Uterus (tissue), 2 donors: ENCODE results near the gene GYPC.

ENCODE experiments used
- CTCF ChIP-seq, 4 experiments: fragments of 200-600 bp in 2 of 4; fragments of 450-650 bp in 2 of 4; sonication (generic) in 2 of 4; IDR thresholded peaks; one replicate each; pipeline ENCODE4 v1.5.1; 2016 to 2019; ENCODE audit warnings: antibody characterized with exemption in 4 of 4, mild to moderate bottlenecking in 2 of 4, moderate library complexity in 1 of 4
- POLR2A ChIP-seq, 2 donors: fragments of 450-650 bp; IDR thresholded peaks; one replicate each; pipeline ENCODE4 v1.6.1; 2016; ENCODE audit warnings: antibody characterized with exemption in 2 of 2, mild to moderate bottlenecking in 1 of 2, moderate library complexity in 1 of 2

- no peak for TF ChIP-seq POLR2A (IDR thresholded peaks at IDR 0.05)
- no peak for TF ChIP-seq CTCF (IDR thresholded peaks at IDR 0.05)
Measured at GRCh38 chr2:126653109-126653508, 2.8 kb upstream of the GYPC start.
